Coronary artery (tissue), 2 donors: Measurements from ENCODE around the gene ZNF892.

Experiments
- DNase-seq: peaks from one replicate; pipeline ENCODE4 v3.0.0-alpha.2; 2017; ENCODE audit warnings: low spot score
- H3K27ac ChIP-seq, 2 donors: fragments of 200-600 bp; sonication (generic); one replicate each; pipeline ENCODE4 v1.5.1; 2016 to 2019
- H3K4me3 ChIP-seq: fragments of 200-600 bp; sonication (generic); 2 replicates; pipeline ENCODE4 v1.5.1; 2016; ENCODE audit warnings: mild to moderate bottlenecking, moderate library complexity
- TF ChIP-seq, protein P1 (sequence below): fragments of 200-600 bp; sonication (generic); IDR thresholded peaks from one replicate; pipeline ENCODE4 v1.5.1; 2019; ENCODE audit warnings: antibody characterized with exemption

ZNF892 gene

DNA sequence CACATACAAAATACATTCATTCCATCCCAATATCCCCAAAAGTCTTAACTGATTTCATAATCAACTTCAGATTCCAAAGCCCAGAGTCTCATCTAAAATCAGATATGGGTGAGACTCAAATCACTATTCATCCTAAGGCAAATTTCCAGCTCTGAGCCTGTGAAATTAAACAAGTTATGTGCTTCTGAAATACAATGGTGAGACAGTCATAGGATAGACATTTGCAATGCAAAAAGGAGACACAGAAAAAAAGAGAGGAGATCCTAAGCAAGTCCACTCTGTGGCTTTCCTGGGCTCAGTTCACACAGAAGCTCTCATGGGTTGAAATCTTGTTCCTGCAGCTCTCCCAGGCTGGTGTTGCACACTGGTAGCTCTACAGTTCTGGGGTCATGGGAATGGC, 18.3 kb downstream of the ZNF892 start:
- Histone ChIP-seq H3K4me3 (no peak overlapping the region), H3K27ac (no peak overlapping the region)
- TF ChIP-seq, protein P1, sequence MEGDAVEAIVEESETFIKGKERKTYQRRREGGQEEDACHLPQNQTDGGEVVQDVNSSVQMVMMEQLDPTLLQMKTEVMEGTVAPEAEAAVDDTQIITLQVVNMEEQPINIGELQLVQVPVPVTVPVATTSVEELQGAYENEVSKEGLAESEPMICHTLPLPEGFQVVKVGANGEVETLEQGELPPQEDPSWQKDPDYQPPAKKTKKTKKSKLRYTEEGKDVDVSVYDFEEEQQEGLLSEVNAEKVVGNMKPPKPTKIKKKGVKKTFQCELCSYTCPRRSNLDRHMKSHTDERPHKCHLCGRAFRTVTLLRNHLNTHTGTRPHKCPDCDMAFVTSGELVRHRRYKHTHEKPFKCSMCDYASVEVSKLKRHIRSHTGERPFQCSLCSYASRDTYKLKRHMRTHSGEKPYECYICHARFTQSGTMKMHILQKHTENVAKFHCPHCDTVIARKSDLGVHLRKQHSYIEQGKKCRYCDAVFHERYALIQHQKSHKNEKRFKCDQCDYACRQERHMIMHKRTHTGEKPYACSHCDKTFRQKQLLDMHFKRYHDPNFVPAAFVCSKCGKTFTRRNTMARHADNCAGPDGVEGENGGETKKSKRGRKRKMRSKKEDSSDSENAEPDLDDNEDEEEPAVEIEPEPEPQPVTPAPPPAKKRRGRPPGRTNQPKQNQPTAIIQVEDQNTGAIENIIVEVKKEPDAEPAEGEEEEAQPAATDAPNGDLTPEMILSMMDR: no peak
- no peak for DNase-seq

DNA sequence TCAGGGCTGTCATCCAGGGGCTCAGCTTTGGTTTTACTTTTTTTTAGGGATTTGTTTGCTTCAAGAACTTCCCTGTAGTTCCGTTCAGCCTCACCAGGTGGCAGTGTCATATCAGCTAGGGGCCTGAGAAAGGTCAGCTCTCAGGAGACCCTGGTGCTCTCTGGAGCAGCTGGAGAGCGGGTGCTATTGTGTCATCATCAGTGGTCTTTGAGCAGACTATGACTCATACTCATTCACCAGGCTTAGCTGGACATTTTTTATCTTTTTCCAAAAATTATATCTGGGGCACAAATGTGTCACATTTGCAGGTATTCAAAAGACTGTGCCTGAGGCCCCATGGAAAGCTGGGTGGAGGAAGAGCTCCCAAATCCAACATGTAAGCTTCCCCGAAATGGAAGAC, 24.4 kb downstream of the ZNF892 start:
- DNase-seq: no peak
- no peak overlapping the region for H3K4me3 ChIP-seq
- H3K27ac ChIP-seq: no peak overlapping the region
- TF ChIP-seq, protein P1: no peak

DNA sequence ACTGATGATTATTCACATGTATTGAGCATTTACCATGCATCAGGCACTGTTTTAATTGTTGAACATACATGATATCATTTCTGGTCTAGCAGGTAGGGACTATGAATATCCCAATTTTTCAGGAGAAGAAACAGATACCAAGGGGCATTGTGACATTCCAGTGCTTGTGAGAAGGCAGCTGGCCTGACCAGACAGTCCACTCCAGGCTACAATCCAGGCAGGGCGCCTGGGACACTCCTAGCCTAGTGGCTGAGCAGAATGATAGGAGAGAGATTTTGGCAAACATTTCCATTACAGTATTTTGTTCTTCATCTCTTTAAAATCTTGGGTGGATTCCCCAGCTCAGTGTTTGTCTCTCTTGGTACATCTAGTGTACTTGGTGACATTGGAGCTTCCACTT, 24.9 kb downstream of the ZNF892 start:
- DNase-seq: no peak
- Histone ChIP-seq H3K27ac (no peak overlapping the region), H3K4me3 (no peak overlapping the region)
- TF ChIP-seq, protein P1: no peak

DNA sequence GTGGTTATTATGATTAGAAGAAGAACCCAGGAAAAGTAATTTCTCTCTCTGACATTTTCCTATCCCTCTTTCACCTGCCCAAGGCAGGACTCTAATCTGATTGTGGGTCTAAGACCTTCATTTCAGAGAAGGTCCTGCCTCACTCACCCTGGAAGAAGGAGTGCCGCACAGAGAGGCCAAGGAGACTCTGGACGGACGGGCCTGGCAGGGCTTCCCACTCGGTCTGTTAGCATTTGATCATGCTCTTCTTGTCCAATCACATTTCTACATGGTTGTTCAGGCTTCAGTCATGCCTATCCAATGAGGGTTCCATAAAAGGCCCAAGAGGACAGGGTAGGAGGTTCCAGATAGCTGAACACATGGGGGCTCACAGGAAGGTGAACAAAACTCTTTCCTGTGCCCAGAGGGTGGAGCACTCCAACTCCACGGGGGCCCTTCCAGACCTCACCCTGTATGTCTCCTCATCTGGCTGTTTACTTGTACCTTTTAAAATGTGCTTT, 27.0 kb downstream of the ZNF892 start:
- H3K4me3 ChIP-seq: no peak overlapping the region
- TF ChIP-seq, protein P1: no peak
- no peak for DNase-seq
- no peak overlapping the region for H3K27ac ChIP-seq

DNA sequence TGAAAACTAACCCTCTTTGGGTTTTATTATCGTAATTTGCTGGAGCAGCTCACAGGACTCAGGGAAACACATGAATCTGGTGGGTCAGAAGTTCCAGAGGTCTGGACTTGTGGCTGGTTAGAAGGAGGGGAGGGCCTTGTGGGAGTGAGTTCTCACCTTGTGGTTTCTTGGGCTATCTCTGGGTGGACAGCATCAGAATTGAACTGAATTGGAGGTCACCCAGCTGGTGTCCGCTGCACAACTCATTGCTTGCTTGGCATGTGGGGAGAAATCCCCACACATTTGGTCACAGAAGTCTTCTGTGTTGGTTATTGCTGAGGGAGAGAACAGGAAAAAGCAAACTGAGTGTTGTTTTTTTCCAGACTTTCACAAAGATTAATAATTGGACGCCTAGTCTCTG, 27.5 kb downstream of the ZNF892 start:
- H3K4me3 ChIP-seq: no peak overlapping the region
- TF ChIP-seq, protein P1: no peak
- DNase-seq: no peak
- H3K27ac ChIP-seq: no peak overlapping the region

DNA sequence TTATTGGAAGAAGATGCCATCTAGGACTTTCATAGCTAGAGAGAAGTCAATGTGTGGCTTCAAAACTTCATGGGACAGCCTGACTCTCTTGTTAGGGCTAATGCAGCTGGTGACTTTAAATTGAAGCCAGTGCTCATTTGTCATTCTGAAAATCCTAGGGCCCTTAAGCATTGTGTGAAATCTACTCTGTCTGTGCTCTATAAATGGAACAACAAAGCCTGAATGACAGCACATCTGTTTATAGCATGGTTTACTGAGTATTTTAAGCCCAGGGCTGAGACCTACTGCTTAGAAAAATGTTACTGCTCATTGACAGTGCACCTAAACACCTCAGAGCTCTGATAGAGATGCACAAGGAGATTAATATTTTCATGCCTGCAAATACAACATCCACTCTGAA, 30.8 kb downstream of the ZNF892 start:
- TF ChIP-seq, protein P1: no peak

DNA sequence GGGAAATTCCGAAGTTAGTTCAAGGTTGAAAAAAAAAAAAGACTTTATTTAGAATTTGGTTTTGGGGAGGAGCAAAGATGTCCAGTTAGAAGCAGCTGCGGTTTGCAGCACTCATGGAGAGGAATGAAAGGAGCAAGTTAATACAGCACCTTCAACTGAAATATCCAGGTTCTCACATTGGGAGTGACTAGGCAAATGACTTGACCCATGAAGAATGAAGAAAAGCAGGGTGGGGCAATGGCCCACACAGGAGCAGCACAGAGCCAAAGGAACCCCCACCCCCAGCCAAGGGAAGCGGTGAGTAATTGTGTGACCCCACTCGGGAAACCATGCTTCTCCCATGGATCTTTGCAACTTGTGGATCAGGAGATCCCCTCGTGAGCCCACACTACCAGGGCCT, 32.8 kb downstream of the ZNF892 start:
- H3K27ac ChIP-seq: no peak overlapping the region
- no peak overlapping the region for H3K4me3 ChIP-seq
- DNase-seq: no peak
- TF ChIP-seq, protein P1: no peak

More for the DNA sequence above, 30.8 kb downstream of the ZNF892 start:
- DNase-seq: no peak
- Histone ChIP-seq H3K4me3 (no peak overlapping the region), H3K27ac (no peak overlapping the region)
